GM23338 (cell line): ENCODE data around the gene PSMD2. TPM values are rescaled to one million over a fixed set of nuclear protein-coding genes. Genes with fewer than 3 reads are reported as not detected.

Experiments used
- ATAC-seq: fragments of 200-7000 bp; cut with Tn5 transposase; 3 replicates; pipeline ENCODE4 v1.9.1; 2020
- DNase-seq: peaks from one replicate; pipeline ENCODE4 v3.0.0-alpha.2; 2015; ENCODE audit warnings: low spot score
- H2AFZ ChIP-seq: fragments of 200-600 bp; sonication (generic); 2 replicates; pipeline ENCODE4 v1.8.0; 2016; ENCODE audit warnings: antibody characterized with exemption, mild to moderate bottlenecking, moderate library complexity
- H3F3A ChIP-seq: fragments of 200-600 bp; sonication (generic); replicated peaks from 2 replicates; pipeline ENCODE4 v1.8.0; 2017; ENCODE audit warnings: antibody characterized with exemption, mixed run types, low read depth
- H3K27ac ChIP-seq: fragments of 200-600 bp; sonication (generic); 2 replicates; pipeline ENCODE4 v1.6.1; 2016; ENCODE audit warnings: low read depth
- H3K27me3 ChIP-seq: fragments of 200-600 bp; sonication (generic); 2 replicates; pipeline ENCODE4 v1.8.0; 2016; ENCODE audit warnings: mild to moderate bottlenecking, mixed run types, moderate library complexity; ENCODE audit not compliant: insufficient read depth
- H3K36me3 ChIP-seq: fragments of 200-600 bp; sonication (generic); 2 replicates; pipeline ENCODE4 v1.8.0; 2016; ENCODE audit warnings: mild to moderate bottlenecking; ENCODE audit not compliant: insufficient read depth
- H3K4me1 ChIP-seq: fragments of 200-600 bp; sonication (generic); 2 replicates; pipeline ENCODE4 v1.8.0; 2016; ENCODE audit warnings: mild to moderate bottlenecking, moderate library complexity; ENCODE audit not compliant: insufficient read depth
- H3K4me2 ChIP-seq: fragments of 200-600 bp; sonication (generic); 2 replicates; pipeline ENCODE4 v1.7.1; 2017; ENCODE audit warnings: mixed run types
- H3K4me3 ChIP-seq: fragments of 200-600 bp; sonication (generic); 2 replicates; pipeline ENCODE4 v1.6.1; 2016; ENCODE audit warnings: mixed run types
- H3K79me2 ChIP-seq: fragments of 200-600 bp; sonication (generic); replicated peaks from 2 replicates; pipeline ENCODE4 v1.8.0; 2017; ENCODE audit warnings: mild to moderate bottlenecking; ENCODE audit not compliant: insufficient read depth
- H3K9me2 ChIP-seq: fragments of 200-600 bp; sonication (generic); 2 replicates; pipeline ENCODE4 v1.8.0; 2017; ENCODE audit not compliant: insufficient read depth
- H4K20me1 ChIP-seq: fragments of 200-600 bp; sonication (generic); replicated peaks from 2 replicates; pipeline ENCODE4 v1.8.0; 2017; ENCODE audit warnings: mild to moderate bottlenecking; ENCODE audit not compliant: insufficient read depth
- H3K27ac Mint-ChIP-seq: 2 replicates; pipeline ENCODE4 v1.8.0; 2020; ENCODE audit warnings: inconsistent platforms, mild to moderate bottlenecking, moderate library complexity, mixed read lengths
- H3K27me3 Mint-ChIP-seq: 3 replicates; pipeline ENCODE4 v1.8.0; 2022; ENCODE audit warnings: low read depth, mild to moderate bottlenecking, moderate library complexity, mixed read lengths, inconsistent platforms; ENCODE audit not compliant: insufficient read depth, poor library complexity
- H3K36me3 Mint-ChIP-seq: 3 replicates; pipeline ENCODE4 v1.8.0; 2021; ENCODE audit warnings: low read depth, mild to moderate bottlenecking, inconsistent platforms, moderate library complexity, mixed read lengths
- H3K4me1 Mint-ChIP-seq: 3 replicates; pipeline ENCODE4 v1.8.0; 2020; ENCODE audit warnings: mild to moderate bottlenecking, inconsistent platforms, mixed read lengths
- H3K4me3 Mint-ChIP-seq: 3 replicates; pipeline ENCODE4 v1.8.0; 2021; ENCODE audit warnings: moderate library complexity, mild to moderate bottlenecking, inconsistent platforms, mixed read lengths
- H3K9me3 Mint-ChIP-seq: 3 replicates; pipeline ENCODE4 v1.8.0; 2020; ENCODE audit warnings: moderate library complexity, mild to moderate bottlenecking, inconsistent platforms, mixed read lengths
- CREB1 ChIP-seq: fragments of 250-450 bp; sonication (Bioruptor Pico); IDR thresholded peaks from 2 replicates; pipeline ENCODE4 v1.5.0; 2020; ENCODE audit warnings: low read depth, mild to moderate bottlenecking, moderate library complexity
- EZH2 ChIP-seq: fragments of 200-600 bp; sonication (generic); IDR thresholded peaks from one replicate; pipeline ENCODE4 v1.8.0; 2017; ENCODE audit warnings: antibody characterized with exemption, mild to moderate bottlenecking, low read depth; ENCODE audit not compliant: unreplicated experiment
- EZH2phosphoT487 ChIP-seq: fragments of 200-600 bp; sonication (generic); IDR thresholded peaks from one replicate; pipeline ENCODE4 v1.8.1; 2018; ENCODE audit warnings: antibody characterized with exemption; ENCODE audit not compliant: unreplicated experiment
- JUNB ChIP-seq: IDR thresholded peaks from one replicate; pipeline ENCODE4 v1.6.1; 2016; ENCODE audit warnings: antibody characterized with exemption; ENCODE audit not compliant: unreplicated experiment
- NANOG ChIP-seq: IDR thresholded peaks from 2 replicates; pipeline ENCODE4 v1.6.1; 2016; ENCODE audit warnings: antibody characterized with exemption, borderline replicate concordance
- POLR2AphosphoS5 ChIP-seq: IDR thresholded peaks from 2 replicates; pipeline ENCODE4 v1.6.1; 2016; ENCODE audit warnings: antibody characterized with exemption, low read depth
- STAT1 ChIP-seq: IDR thresholded peaks from one replicate; pipeline ENCODE4 v1.6.1; 2016; ENCODE audit warnings: antibody characterized with exemption; ENCODE audit not compliant: unreplicated experiment
- ZNF114 ChIP-seq: fragments of 250-450 bp; sonication (Bioruptor Pico); IDR thresholded peaks from 2 replicates; pipeline ENCODE4 v1.5.0; 2020; ENCODE audit warnings: mild to moderate bottlenecking, moderate library complexity
- ZNF331 ChIP-seq: fragments of 250-450 bp; sonication (Bioruptor Pico); IDR thresholded peaks from 2 replicates; pipeline ENCODE4 v1.5.0; 2020; ENCODE audit warnings: low read depth, mild to moderate bottlenecking, moderate library complexity
- polyA plus RNA-seq: library from polyadenylated mRNA; unstranded; fragments of >200 nt; fragmentation: Nextera tagmentation; extraction: Ambion mirVana; gene quantifications from 2 replicates; pipeline ENCODE4 v1.2.1, GENCODE V29; 2016
- total RNA-seq: library from RNA; depleted of rRNA; stranded (reverse); fragments of >200 nt; shearing (Covaris generic); gene quantifications from 2 replicates; pipeline ENCODE4 v1.2.3, GENCODE V29; 2014
- TF ChIP-seq, protein P1 (sequence below): fragments of 250-450 bp; sonication (Bioruptor Pico); IDR thresholded peaks from 2 replicates; pipeline ENCODE4 v1.5.0; 2020; ENCODE audit warnings: mild to moderate bottlenecking, moderate library complexity
- TF ChIP-seq, protein P2 (sequence below): IDR thresholded peaks from 2 replicates; pipeline ENCODE4 v1.6.1; 2016; ENCODE audit warnings: antibody characterized with exemption
- TF ChIP-seq, protein P3 (sequence below), 2 experiments: fragments of 200-600 bp in 1 of 2; sonication (generic) in 1 of 2; conservative IDR thresholded peaks; 2 replicates each; pipeline versions ENCODE4 v1.5.1 to v1.6.1; 2016 to 2017; ENCODE audit warnings: antibody characterized with exemption in 2 of 2, low read depth in 2 of 2, mild to moderate bottlenecking in 2 of 2, moderate library complexity in 1 of 2
- TF ChIP-seq, protein P4 (sequence below): IDR thresholded peaks from one replicate; pipeline ENCODE4 v1.6.1; 2018; ENCODE audit warnings: antibody characterized with exemption; ENCODE audit not compliant: unreplicated experiment

The PSMD2 gene
- total and polyA plus RNA-seq, 2 experiments from 2014 or later: 117 to 507 TPM

DNA sequence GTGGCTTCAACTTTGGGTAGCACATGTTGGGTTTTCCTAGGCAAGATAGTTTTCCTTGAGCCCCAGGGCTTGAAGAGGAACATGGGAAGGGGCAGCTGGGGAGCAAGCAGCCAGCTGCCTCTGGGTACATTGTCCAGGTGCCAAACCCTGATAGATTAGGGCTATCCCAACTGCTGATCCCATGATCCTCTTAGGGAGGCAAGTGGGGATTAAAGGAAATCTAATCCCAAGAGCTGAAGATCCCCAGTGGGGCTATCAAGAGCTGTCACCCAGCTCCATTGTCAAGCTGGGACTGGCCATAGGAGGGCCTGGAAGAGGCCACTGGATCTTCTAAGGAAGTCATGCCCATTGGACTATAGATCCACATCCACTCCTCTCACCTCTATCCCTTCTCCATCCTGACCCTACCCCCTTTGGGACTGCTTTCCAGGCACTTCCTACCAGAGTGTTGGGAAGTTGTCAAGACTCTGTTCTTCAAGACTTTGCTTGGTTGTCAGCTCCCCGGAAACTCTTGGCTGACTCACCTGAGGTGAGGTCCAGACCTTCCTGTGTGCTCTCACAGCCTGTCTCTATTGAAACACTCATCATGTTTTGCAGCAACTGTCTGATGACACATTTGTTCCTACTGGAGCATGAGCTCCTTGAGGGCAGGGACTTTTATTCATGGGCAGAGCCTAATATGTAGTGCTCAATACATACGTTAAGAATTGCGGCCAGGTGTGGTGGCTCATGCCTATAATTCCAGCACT is 43.6 kb upstream of the PSMD2 start:
- peaks cover 30% of the 10 kb centered on the region for H3K27me3 ChIP-seq
- H4K20me1 ChIP-seq: peaks cover 39% of the 10 kb centered on the region
- no peak overlapping the region for H2AFZ ChIP-seq
- no peak for ATAC-seq
- H3K4me3 ChIP-seq: no peak overlapping the region
- Mint-ChIP-seq H3K4me3 (no peak overlapping the region), H3K4me1 (peaks cover 6% of the 10 kb centered on the region), H3K9me3 (no peaks in the 10 kb centered on the region; the same call in 2 of the 3 replicates), H3K36me3 (peaks cover 5% of the 10 kb centered on the region; the same call in 1 of the 3 replicates), H3K27me3 (peaks cover 31% of the 10 kb centered on the region), H3K27ac (no peak overlapping the region)
- no peak overlapping the region for H3K4me2 ChIP-seq
- H3K36me3 ChIP-seq: no peaks in the 10 kb centered on the region
- peaks cover 9% of the 10 kb centered on the region; the same call in 1 of the 2 replicates for H3K79me2 ChIP-seq
- H3K27ac ChIP-seq: no peak overlapping the region
- peaks cover 1% of the 10 kb centered on the region; the same call in 1 of the 2 replicates for H3F3A ChIP-seq
- no peaks in the 10 kb centered on the region for H3K9me2 ChIP-seq
- no peak for DNase-seq
- H3K4me1 ChIP-seq: 0 out of 2 replicates have a peak, but pooled peaks cover 3% of the 10 kb centered on the region
- TF ChIP-seq, protein P1, sequence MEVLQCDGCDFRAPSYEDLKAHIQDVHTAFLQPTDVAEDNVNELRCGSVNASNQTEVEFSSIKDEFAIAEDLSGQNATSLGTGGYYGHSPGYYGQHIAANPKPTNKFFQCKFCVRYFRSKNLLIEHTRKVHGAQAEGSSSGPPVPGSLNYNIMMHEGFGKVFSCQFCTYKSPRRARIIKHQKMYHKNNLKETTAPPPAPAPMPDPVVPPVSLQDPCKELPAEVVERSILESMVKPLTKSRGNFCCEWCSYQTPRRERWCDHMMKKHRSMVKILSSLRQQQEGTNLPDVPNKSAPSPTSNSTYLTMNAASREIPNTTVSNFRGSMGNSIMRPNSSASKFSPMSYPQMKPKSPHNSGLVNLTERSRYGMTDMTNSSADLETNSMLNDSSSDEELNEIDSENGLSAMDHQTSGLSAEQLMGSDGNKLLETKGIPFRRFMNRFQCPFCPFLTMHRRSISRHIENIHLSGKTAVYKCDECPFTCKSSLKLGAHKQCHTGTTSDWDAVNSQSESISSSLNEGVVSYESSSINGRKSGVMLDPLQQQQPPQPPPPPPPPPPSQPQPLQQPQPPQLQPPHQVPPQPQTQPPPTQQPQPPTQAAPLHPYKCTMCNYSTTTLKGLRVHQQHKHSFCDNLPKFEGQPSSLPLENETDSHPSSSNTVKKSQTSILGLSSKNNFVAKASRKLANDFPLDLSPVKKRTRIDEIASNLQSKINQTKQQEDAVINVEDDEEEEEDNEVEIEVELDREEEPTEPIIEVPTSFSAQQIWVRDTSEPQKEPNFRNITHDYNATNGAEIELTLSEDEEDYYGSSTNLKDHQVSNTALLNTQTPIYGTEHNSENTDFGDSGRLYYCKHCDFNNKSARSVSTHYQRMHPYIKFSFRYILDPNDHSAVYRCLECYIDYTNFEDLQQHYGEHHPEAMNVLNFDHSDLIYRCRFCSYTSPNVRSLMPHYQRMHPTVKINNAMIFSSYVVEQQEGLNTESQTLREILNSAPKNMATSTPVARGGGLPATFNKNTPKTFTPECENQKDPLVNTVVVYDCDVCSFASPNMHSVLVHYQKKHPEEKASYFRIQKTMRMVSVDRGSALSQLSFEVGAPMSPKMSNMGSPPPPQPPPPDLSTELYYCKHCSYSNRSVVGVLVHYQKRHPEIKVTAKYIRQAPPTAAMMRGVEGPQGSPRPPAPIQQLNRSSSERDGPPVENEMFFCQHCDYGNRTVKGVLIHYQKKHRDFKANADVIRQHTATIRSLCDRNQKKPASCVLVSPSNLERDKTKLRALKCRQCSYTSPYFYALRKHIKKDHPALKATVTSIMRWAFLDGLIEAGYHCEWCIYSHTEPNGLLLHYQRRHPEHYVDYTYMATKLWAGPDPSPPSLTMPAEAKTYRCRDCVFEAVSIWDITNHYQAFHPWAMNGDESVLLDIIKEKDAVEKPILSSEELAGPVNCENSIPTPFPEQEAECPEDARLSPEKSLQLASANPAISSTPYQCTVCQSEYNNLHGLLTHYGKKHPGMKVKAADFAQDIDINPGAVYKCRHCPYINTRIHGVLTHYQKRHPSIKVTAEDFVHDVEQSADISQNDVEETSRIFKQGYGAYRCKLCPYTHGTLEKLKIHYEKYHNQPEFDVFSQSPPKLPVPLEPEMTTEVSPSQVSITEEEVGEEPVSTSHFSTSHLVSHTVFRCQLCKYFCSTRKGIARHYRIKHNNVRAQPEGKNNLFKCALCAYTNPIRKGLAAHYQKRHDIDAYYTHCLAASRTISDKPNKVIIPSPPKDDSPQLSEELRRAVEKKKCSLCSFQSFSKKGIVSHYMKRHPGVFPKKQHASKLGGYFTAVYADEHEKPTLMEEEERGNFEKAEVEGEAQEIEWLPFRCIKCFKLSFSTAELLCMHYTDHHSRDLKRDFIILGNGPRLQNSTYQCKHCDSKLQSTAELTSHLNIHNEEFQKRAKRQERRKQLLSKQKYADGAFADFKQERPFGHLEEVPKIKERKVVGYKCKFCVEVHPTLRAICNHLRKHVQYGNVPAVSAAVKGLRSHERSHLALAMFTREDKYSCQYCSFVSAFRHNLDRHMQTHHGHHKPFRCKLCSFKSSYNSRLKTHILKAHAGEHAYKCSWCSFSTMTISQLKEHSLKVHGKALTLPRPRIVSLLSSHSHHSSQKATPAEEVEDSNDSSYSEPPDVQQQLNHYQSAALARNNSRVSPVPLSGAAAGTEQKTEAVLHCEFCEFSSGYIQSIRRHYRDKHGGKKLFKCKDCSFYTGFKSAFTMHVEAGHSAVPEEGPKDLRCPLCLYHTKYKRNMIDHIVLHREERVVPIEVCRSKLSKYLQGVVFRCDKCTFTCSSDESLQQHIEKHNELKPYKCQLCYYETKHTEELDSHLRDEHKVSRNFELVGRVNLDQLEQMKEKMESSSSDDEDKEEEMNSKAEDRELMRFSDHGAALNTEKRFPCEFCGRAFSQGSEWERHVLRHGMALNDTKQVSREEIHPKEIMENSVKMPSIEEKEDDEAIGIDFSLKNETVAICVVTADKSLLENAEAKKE (CRISPR knock-in tag): no peak
- TF ChIP-seq EZH2phosphoT487 (no peak), CREB1 (CRISPR knock-in tag) (no peak), NANOG (no peak), JUNB (no peak), STAT1 (no peak), POLR2AphosphoS5 (no peak), ZNF114 (no peak), ZNF331 (CRISPR knock-in tag) (no peak), EZH2 (no peak)
- TF ChIP-seq, protein P2, sequence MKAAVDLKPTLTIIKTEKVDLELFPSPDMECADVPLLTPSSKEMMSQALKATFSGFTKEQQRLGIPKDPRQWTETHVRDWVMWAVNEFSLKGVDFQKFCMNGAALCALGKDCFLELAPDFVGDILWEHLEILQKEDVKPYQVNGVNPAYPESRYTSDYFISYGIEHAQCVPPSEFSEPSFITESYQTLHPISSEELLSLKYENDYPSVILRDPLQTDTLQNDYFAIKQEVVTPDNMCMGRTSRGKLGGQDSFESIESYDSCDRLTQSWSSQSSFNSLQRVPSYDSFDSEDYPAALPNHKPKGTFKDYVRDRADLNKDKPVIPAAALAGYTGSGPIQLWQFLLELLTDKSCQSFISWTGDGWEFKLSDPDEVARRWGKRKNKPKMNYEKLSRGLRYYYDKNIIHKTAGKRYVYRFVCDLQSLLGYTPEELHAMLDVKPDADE: no peak
- TF ChIP-seq, protein P3, sequence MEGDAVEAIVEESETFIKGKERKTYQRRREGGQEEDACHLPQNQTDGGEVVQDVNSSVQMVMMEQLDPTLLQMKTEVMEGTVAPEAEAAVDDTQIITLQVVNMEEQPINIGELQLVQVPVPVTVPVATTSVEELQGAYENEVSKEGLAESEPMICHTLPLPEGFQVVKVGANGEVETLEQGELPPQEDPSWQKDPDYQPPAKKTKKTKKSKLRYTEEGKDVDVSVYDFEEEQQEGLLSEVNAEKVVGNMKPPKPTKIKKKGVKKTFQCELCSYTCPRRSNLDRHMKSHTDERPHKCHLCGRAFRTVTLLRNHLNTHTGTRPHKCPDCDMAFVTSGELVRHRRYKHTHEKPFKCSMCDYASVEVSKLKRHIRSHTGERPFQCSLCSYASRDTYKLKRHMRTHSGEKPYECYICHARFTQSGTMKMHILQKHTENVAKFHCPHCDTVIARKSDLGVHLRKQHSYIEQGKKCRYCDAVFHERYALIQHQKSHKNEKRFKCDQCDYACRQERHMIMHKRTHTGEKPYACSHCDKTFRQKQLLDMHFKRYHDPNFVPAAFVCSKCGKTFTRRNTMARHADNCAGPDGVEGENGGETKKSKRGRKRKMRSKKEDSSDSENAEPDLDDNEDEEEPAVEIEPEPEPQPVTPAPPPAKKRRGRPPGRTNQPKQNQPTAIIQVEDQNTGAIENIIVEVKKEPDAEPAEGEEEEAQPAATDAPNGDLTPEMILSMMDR (conservative IDR thresholded peaks at IDR 0.05; ENCODE audit: low read depth in 2 of 2): no peak
- TF ChIP-seq, protein P4, sequence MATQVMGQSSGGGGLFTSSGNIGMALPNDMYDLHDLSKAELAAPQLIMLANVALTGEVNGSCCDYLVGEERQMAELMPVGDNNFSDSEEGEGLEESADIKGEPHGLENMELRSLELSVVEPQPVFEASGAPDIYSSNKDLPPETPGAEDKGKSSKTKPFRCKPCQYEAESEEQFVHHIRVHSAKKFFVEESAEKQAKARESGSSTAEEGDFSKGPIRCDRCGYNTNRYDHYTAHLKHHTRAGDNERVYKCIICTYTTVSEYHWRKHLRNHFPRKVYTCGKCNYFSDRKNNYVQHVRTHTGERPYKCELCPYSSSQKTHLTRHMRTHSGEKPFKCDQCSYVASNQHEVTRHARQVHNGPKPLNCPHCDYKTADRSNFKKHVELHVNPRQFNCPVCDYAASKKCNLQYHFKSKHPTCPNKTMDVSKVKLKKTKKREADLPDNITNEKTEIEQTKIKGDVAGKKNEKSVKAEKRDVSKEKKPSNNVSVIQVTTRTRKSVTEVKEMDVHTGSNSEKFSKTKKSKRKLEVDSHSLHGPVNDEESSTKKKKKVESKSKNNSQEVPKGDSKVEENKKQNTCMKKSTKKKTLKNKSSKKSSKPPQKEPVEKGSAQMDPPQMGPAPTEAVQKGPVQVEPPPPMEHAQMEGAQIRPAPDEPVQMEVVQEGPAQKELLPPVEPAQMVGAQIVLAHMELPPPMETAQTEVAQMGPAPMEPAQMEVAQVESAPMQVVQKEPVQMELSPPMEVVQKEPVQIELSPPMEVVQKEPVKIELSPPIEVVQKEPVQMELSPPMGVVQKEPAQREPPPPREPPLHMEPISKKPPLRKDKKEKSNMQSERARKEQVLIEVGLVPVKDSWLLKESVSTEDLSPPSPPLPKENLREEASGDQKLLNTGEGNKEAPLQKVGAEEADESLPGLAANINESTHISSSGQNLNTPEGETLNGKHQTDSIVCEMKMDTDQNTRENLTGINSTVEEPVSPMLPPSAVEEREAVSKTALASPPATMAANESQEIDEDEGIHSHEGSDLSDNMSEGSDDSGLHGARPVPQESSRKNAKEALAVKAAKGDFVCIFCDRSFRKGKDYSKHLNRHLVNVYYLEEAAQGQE: no peak
